ENCODE data around the gene FOXP1. TPM values are rescaled to one million over a fixed set of nuclear protein-coding genes. Genes with fewer than 3 reads are reported as not detected.

The FOXP1 gene
- total and polyA plus RNA-seq, 2 donors from 2014 or later = 6.7 to 87.2 TPM

GRCh38 chr3:71030748-71031147, 552.8 kb downstream of the FOXP1 start:
- no peak for TF ChIP-seq CTCF (IDR thresholded peaks at IDR 0.05; ENCODE audit: borderline replicate concordance, extremely low read depth, insufficient read depth)
- DNase-seq (no peak), FAIRE-seq (no peak)
- intact Hi-C loops (cut with DNase I) = no loop called here
- Histone ChIP-seq H3K27ac (ENCODE audit: low read depth in 2 of 2, low read length in 2 of 2) (no peak overlapping the region), H3K36me3 (ENCODE audit: control insufficient read depth in 2 of 3, insufficient read depth in 3 of 3, low read length in 3 of 3) (peaks cover 0 to 4% (median 0%) of the 10 kb centered on the region in 3 donors), H3K4me3 (ENCODE audit: low read length in 3 of 3) (no peak overlapping the region), H3K4me1 (ENCODE audit: control insufficient read depth in 2 of 3, insufficient read depth in 2 of 3, low read depth in 1 of 3, low read length in 3 of 3) (peaks cover 0 to 6% (median 0%) of the 10 kb centered on the region in 3 donors), H3K9me3 (ENCODE audit: control insufficient read depth in 2 of 3, insufficient read depth in 1 of 3, low read length in 3 of 3) (no peaks in the 10 kb centered on the region), H3K9ac (ENCODE audit: low read length in 3 of 3) (no peak overlapping the region), H3K27me3 (ENCODE audit: control insufficient read depth, insufficient read depth, low read length) (no peaks in the 10 kb centered on the region)

GRCh38 chr3:71029770-71030169, 553.8 kb downstream of the FOXP1 start:
- Histone ChIP-seq H3K4me3 (ENCODE audit: low read length in 3 of 3) (no peak overlapping the region), H3K4me1 (ENCODE audit: control insufficient read depth in 2 of 3, insufficient read depth in 2 of 3, low read depth in 1 of 3, low read length in 3 of 3) (peaks cover 0 to 6% (median 0%) of the 10 kb centered on the region in 3 donors), H3K9ac (ENCODE audit: low read length in 3 of 3) (no peak overlapping the region), H3K36me3 (ENCODE audit: control insufficient read depth in 2 of 3, insufficient read depth in 3 of 3, low read length in 3 of 3) (peaks cover 0 to 3% (median 0%) of the 10 kb centered on the region in 3 donors), H3K9me3 (ENCODE audit: control insufficient read depth in 2 of 3, insufficient read depth in 1 of 3, low read length in 3 of 3) (no peaks in the 10 kb centered on the region), H3K27ac (ENCODE audit: low read depth in 2 of 2, low read length in 2 of 2) (no peak overlapping the region), H3K27me3 (ENCODE audit: control insufficient read depth, insufficient read depth, low read length) (no peaks in the 10 kb centered on the region)
- no peak for FAIRE-seq
- TF ChIP-seq CTCF (IDR thresholded peaks at IDR 0.05; ENCODE audit: borderline replicate concordance, extremely low read depth, insufficient read depth) = no peak
- DNase-seq = no peak
- intact Hi-C loops (cut with DNase I) = no loop called here

- no peak overlapping the region for H3K9ac ChIP-seq (ENCODE audit: low read length in 3 of 3)
- FAIRE-seq = no peak
- H3K9me3 ChIP-seq (ENCODE audit: control insufficient read depth in 2 of 3, insufficient read depth in 1 of 3, low read length in 3 of 3) = no peaks in the 10 kb centered on the region
- H3K27me3 ChIP-seq (ENCODE audit: control insufficient read depth, insufficient read depth, low read length) = no peaks in the 10 kb centered on the region
- TF ChIP-seq CTCF (IDR thresholded peaks at IDR 0.05; ENCODE audit: borderline replicate concordance, extremely low read depth, insufficient read depth) = no peak
- H3K4me3 ChIP-seq (ENCODE audit: low read length in 3 of 3) = no peak overlapping the region
- DNase-seq = no peak
- no peaks in the 10 kb centered on the region for H3K36me3 ChIP-seq (ENCODE audit: control insufficient read depth in 2 of 3, insufficient read depth in 3 of 3, low read length in 3 of 3)
- H3K27ac ChIP-seq (ENCODE audit: low read depth in 2 of 2, low read length in 2 of 2) = no peak overlapping the region
- intact Hi-C loops (cut with DNase I) = no loop called here
- H3K4me1 ChIP-seq (ENCODE audit: control insufficient read depth in 2 of 3, insufficient read depth in 2 of 3, low read depth in 1 of 3, low read length in 3 of 3) = peaks cover 0 to 6% (median 0%) of the 10 kb centered on the region in 3 donors
Measured at GRCh38 chr3:71028802-71029201, 554.7 kb downstream of the FOXP1 start.

- no peak overlapping the region for H3K9ac ChIP-seq (ENCODE audit: low read length in 3 of 3)
- no peaks in the 10 kb centered on the region for H3K27me3 ChIP-seq (ENCODE audit: control insufficient read depth, insufficient read depth, low read length)
- TF ChIP-seq CTCF (IDR thresholded peaks at IDR 0.05; ENCODE audit: borderline replicate concordance, extremely low read depth, insufficient read depth) = no peak
- no peak overlapping the region for H3K27ac ChIP-seq (ENCODE audit: low read depth in 2 of 2, low read length in 2 of 2)
- H3K4me1 ChIP-seq (ENCODE audit: control insufficient read depth in 2 of 3, insufficient read depth in 2 of 3, low read depth in 1 of 3, low read length in 3 of 3) = peaks cover 0 to 6% (median 0%) of the 10 kb centered on the region in 3 donors
- H3K9me3 ChIP-seq (ENCODE audit: control insufficient read depth in 2 of 3, insufficient read depth in 1 of 3, low read length in 3 of 3) = no peaks in the 10 kb centered on the region
- DNase-seq (no peak), FAIRE-seq (no peak)
- no peaks in the 10 kb centered on the region for H3K36me3 ChIP-seq (ENCODE audit: control insufficient read depth in 2 of 3, insufficient read depth in 3 of 3, low read length in 3 of 3)
- no peak overlapping the region for H3K4me3 ChIP-seq (ENCODE audit: low read length in 3 of 3)
- intact Hi-C loops (cut with DNase I) = no loop called here
Measured at GRCh38 chr3:71028184-71028583, 555.3 kb downstream of the FOXP1 start.
